ENCODE results near the gene SNAI1. TPM values are rescaled to one million over a fixed set of nuclear protein-coding genes. Genes with fewer than 3 reads are reported as not detected.
A peak's percentile ranks its signal among the peaks of the same experiment; 100 is the strongest.

SNAI1 gene
- total RNA-seq, 4 donors from 2014 or later, result 0.32 to 0.41 (median 0.40) TPM; not detected in 1

- intact Hi-C loops (cut with DNase I; ENCODE audit: low total_unique reads), result loop anchor here (2.0 kb wide), 1 partner anchor 70 kb away; no protein-coding TSS in a partner anchor
- Histone ChIP-seq H3K27me3 (no peaks in the 10 kb centered on the region), H3K4me1 (no peaks in the 10 kb centered on the region), H3K36me3 (no peaks in the 10 kb centered on the region), H3K9me3 (no peaks in the 10 kb centered on the region), H3K27ac (no peak overlapping the region), H3K4me3 (no peak overlapping the region)
- 90 to 92% methylated on average over 5 to 6 of the region's 6 CpGs for WGBS, 2 donors (ENCODE audit: low coverage in 1 of 2)
- in situ Hi-C loops (cut with MboI; ENCODE audit: low pct_ligation_motif_present in 1 of 4, low pct_unique_long_range_greater_than_20kb in 1 of 4, low sequenced_read_pairs in 3 of 4), result no loop called here
- TF ChIP-seq POLR2AphosphoS5 (IDR thresholded peaks at IDR 0.05) (no peak), EP300 (IDR thresholded peaks at IDR 0.05; ENCODE audit: low read depth) (no peak), CTCF (IDR thresholded peaks at IDR 0.05) (no peak), POLR2A (IDR thresholded peaks at IDR 0.05) (no peak)
- DNase-seq, result no peak
These were observed 39.9 kb downstream of the SNAI1 start for GRCh38 chr20:50022676-50023075.

GRCh38 chr20:50023116-50023805, 40.5 kb downstream of the SNAI1 start:
- Histone ChIP-seq H3K27me3 (no peaks in the 10 kb centered on the region), H3K27ac (no peak overlapping the region), H3K9me3 (no peaks in the 10 kb centered on the region), H3K36me3 (no peaks in the 10 kb centered on the region), H3K4me1 (no peaks in the 10 kb centered on the region), H3K4me3 (no peak overlapping the region)
- TF ChIP-seq EP300 (IDR thresholded peaks at IDR 0.05; ENCODE audit: low read depth), result no peak
- no peak for TF ChIP-seq POLR2A (IDR thresholded peaks at IDR 0.05)
- TF ChIP-seq POLR2AphosphoS5 (IDR thresholded peaks at IDR 0.05), result no peak
- TF ChIP-seq CTCF (IDR thresholded peaks at IDR 0.05), result no peak
- WGBS, 2 donors (ENCODE audit: low coverage in 1 of 2), result 62 to 80% methylated on average over 2 to 10 of the region's 10 CpGs
- peak; percentile 23 for DNase-seq
- in situ Hi-C loops (cut with MboI; ENCODE audit: low pct_ligation_motif_present in 1 of 4, low pct_unique_long_range_greater_than_20kb in 1 of 4, low sequenced_read_pairs in 3 of 4) (no loop called here), intact Hi-C loops (cut with DNase I; ENCODE audit: low total_unique reads) (loop anchor here (2.0 kb wide), 1 partner anchor 70 kb away; no protein-coding TSS in a partner anchor)

- in situ Hi-C loops (cut with MboI; ENCODE audit: low pct_ligation_motif_present in 1 of 4, low pct_unique_long_range_greater_than_20kb in 1 of 4, low sequenced_read_pairs in 3 of 4), result no loop called here
These were observed 44.2 kb downstream of the SNAI1 start for GRCh38 chr20:50026746-50027575.

More at GRCh38 chr20:50026746-50027575, 44.2 kb downstream of the SNAI1 start:
- WGBS, 2 donors (ENCODE audit: low coverage in 1 of 2), result 71 to 87% methylated on average over 2 to 7 of the region's 7 CpGs
- intact Hi-C loops (cut with DNase I; ENCODE audit: low total_unique reads), result no loop called here
- Histone ChIP-seq H3K4me1 (peaks cover 0 to 17% (median 10%) of the 10 kb centered on the region in 4 donors), H3K27ac (peak overlapping the region in 1 of 4 donors; percentile 41), H3K36me3 (no peaks in the 10 kb centered on the region), H3K27me3 (no peaks in the 10 kb centered on the region), H3K4me3 (no peak overlapping the region), H3K9me3 (no peaks in the 10 kb centered on the region)
- no peak for DNase-seq
- TF ChIP-seq POLR2A (IDR thresholded peaks at IDR 0.05), result no peak
- TF ChIP-seq CTCF (IDR thresholded peaks at IDR 0.05), result no peak
- no peak for TF ChIP-seq EP300 (IDR thresholded peaks at IDR 0.05; ENCODE audit: low read depth)
- TF ChIP-seq POLR2AphosphoS5 (IDR thresholded peaks at IDR 0.05), result no peak

All from transverse colon (tissue), 4 donors.